Stimulated activated memory B cell treated with anti-CD40 and anti-IgM and Interleukin-4, amounts not matched to agents 10 μg/mL and 1 μg/mL and 100 μg/mL, for 72 hours (primary cell): ENCODE measurements around the gene CORO2A.
"Not testable (repeated sequence)": the region's sequence is repeated elsewhere in the genome, so short reads cannot be mapped to it uniquely, and the experiment has no call there.

Source experiments
- ATAC-seq: fragments of 150-1000 bp; cut with Tn5 transposase; 2 replicates; pipeline ENCODE4 v1.10.0; 2021
- H3K27ac Mint-ChIP-seq: one replicate; pipeline ENCODE4 v1.8.0; 2022; ENCODE audit warnings: mild to moderate bottlenecking, mixed read lengths
- H3K27me3 Mint-ChIP-seq: one replicate; pipeline ENCODE4 v1.8.0; 2022; ENCODE audit warnings: mixed read lengths
- H3K36me3 Mint-ChIP-seq: one replicate; pipeline ENCODE4 v1.8.0; 2022; ENCODE audit warnings: mixed read lengths
- H3K4me1 Mint-ChIP-seq: one replicate; pipeline ENCODE4 v1.8.0; 2022; ENCODE audit warnings: mixed read lengths
- H3K4me3 Mint-ChIP-seq: one replicate; pipeline ENCODE4 v1.8.0; 2022; ENCODE audit warnings: mild to moderate bottlenecking, moderate library complexity, mixed read lengths
- H3K9me3 Mint-ChIP-seq: one replicate; pipeline ENCODE4 v1.8.0; 2022; ENCODE audit warnings: mixed read lengths

CORO2A gene

DNA sequence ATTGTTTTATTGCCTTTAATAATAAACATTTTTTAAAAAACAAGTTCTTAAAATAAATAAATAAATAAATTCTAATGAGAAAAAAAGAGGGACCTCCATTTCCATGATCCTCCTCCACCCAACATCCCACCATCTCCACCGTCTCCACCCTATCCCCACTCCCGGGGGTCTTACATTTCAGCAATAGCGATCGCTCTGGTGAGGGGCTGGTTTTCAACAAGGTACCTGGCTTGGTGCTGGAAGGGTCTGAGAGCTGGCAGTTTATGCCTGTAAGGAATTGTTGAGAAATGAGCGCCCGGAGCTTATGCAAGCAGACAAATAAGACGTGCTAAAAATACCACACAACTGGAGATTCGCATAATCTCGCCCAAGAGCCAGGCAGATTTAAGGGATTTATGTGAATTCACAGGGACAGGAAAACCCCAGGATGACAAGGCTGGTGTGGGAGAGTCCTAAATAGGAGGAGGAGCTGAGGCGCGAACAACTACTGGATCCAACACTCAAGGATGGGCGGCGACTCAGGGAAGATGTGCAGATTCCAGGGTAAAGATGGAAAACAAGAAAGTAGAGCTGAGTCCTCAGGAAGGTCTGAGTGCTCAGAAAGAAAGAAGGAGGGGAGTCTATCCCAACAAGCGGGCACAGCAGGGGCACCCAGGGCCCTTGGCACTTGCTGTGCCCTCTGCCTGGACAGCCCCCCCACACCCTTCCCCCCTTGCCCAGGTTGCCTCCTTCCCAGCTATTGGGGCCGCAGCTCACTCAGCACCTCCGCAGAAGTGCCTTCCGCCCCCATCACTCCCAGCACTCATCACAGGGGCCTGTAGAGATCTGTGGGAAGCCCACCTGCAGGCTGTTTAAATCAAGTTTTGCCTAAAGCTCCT, 100.5 kb downstream of the CORO2A start:
- peaks cover 36% of the 10 kb centered on the region for H3K36me3 Mint-ChIP-seq
- no peak for ATAC-seq
- H3K4me1 Mint-ChIP-seq, result peaks cover 4% of the 10 kb centered on the region
- H3K4me3 Mint-ChIP-seq, result no peak overlapping the region
- no peak overlapping the region for H3K27ac Mint-ChIP-seq
- H3K9me3 Mint-ChIP-seq, result no peaks in the 10 kb centered on the region
- no peaks in the 10 kb centered on the region for H3K27me3 Mint-ChIP-seq

GRCh38 chr9:98090674-98091073, 101.8 kb downstream of the CORO2A start:
- not testable (repeated sequence) for H3K9me3 Mint-ChIP-seq, H3K4me3 Mint-ChIP-seq, ATAC-seq, H3K27ac Mint-ChIP-seq, H3K27me3 Mint-ChIP-seq
- Mint-ChIP-seq H3K36me3 (peaks cover 39% of the 10 kb centered on the region), H3K4me1 (peaks cover 17% of the 10 kb centered on the region)

- H3K9me3 Mint-ChIP-seq, result no peaks in the 10 kb centered on the region
- peaks cover 29% of the 10 kb centered on the region for H3K36me3 Mint-ChIP-seq
- peaks cover 28% of the 10 kb centered on the region for H3K4me1 Mint-ChIP-seq
- peak overlapping the region; percentile 48 for H3K27ac Mint-ChIP-seq
- peak; percentile 86 for ATAC-seq
- H3K27me3 Mint-ChIP-seq, result no peaks in the 10 kb centered on the region
- H3K4me3 Mint-ChIP-seq, result peak overlapping the region; percentile 65
These were observed 104.8 kb downstream of the CORO2A start for GRCh38 chr9:98087420-98088354.

GRCh38 chr9:98086461-98086860, 106.0 kb downstream of the CORO2A start:
- Mint-ChIP-seq H3K4me1 (peaks cover 28% of the 10 kb centered on the region), H3K27ac (peak overlapping the region; percentile 48), H3K36me3 (peaks cover 29% of the 10 kb centered on the region), H3K27me3 (no peaks in the 10 kb centered on the region), H3K4me3 (peak overlapping the region; percentile 41), H3K9me3 (no peaks in the 10 kb centered on the region)
- no peak for ATAC-seq

DNA sequence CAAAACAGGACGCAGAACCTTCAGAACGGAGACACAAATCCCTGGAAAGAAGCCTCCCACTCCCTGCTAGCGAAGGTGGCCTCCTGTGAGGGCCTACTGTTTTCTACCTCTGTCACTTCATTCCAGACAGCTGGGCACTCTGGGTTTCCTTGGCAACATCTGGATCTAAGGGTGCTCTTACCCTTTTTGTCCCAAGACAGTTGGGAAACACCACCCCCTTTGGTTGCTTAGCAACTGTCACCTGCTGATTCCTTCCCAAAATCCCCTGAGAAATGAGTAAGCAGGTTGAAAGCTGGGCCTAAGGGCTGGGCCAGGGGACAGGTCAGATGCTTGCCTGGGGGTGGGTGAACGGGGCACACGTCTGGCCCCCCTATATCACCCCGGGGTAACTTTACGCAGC, 106.5 kb downstream of the CORO2A start:
- peaks cover 29% of the 10 kb centered on the region for H3K36me3 Mint-ChIP-seq
- H3K4me1 Mint-ChIP-seq, result peaks cover 28% of the 10 kb centered on the region
- no peaks in the 10 kb centered on the region for H3K9me3 Mint-ChIP-seq
- ATAC-seq, result no peak
- peak overlapping the region; percentile 48 for H3K27ac Mint-ChIP-seq
- H3K4me3 Mint-ChIP-seq, result no peak overlapping the region
- H3K27me3 Mint-ChIP-seq, result no peaks in the 10 kb centered on the region

GRCh38 chr9:98085058-98085457, 107.4 kb downstream of the CORO2A start:
- no peaks in the 10 kb centered on the region for H3K9me3 Mint-ChIP-seq
- no peak for ATAC-seq
- H3K36me3 Mint-ChIP-seq, result peaks cover 27% of the 10 kb centered on the region
- H3K27ac Mint-ChIP-seq, result peak overlapping the region; percentile 48
- H3K27me3 Mint-ChIP-seq, result no peaks in the 10 kb centered on the region
- peaks cover 28% of the 10 kb centered on the region for H3K4me1 Mint-ChIP-seq
- H3K4me3 Mint-ChIP-seq, result no peak overlapping the region

DNA sequence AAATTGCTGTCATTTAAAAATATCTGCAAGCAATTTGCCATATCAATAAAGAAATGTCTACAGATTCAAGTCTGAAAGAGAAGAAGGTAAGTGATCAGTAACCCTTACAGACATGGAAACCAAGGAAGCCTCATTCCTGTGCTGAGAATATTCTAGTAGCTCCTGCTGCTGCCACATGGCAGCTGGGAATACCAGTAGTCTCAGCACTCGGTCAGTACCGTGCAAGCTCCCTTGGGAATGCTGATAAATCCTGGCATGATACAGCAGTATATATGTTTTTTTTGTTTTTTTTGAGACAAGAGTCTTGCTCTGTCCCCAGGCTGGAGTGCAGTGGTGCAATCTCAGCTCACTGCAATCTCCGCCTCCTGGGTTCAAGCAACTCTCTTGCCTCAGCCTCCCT, 108.0 kb downstream of the CORO2A start:
- Mint-ChIP-seq H3K4me3 (no peak overlapping the region), H3K9me3 (no peaks in the 10 kb centered on the region), H3K4me1 (peaks cover 28% of the 10 kb centered on the region), H3K27me3 (no peaks in the 10 kb centered on the region), H3K36me3 (peaks cover 25% of the 10 kb centered on the region), H3K27ac (peak overlapping the region; percentile 50)
- ATAC-seq, result no peak

GRCh38 chr9:98083566-98084183, 108.8 kb downstream of the CORO2A start:
- ATAC-seq, result no peak
- H3K9me3 Mint-ChIP-seq, result no peaks in the 10 kb centered on the region
- H3K36me3 Mint-ChIP-seq, result peaks cover 25% of the 10 kb centered on the region
- no peak overlapping the region for H3K4me3 Mint-ChIP-seq
- H3K4me1 Mint-ChIP-seq, result peaks cover 28% of the 10 kb centered on the region
- no peaks in the 10 kb centered on the region for H3K27me3 Mint-ChIP-seq
- H3K27ac Mint-ChIP-seq, result peak overlapping the region; percentile 50

DNA sequence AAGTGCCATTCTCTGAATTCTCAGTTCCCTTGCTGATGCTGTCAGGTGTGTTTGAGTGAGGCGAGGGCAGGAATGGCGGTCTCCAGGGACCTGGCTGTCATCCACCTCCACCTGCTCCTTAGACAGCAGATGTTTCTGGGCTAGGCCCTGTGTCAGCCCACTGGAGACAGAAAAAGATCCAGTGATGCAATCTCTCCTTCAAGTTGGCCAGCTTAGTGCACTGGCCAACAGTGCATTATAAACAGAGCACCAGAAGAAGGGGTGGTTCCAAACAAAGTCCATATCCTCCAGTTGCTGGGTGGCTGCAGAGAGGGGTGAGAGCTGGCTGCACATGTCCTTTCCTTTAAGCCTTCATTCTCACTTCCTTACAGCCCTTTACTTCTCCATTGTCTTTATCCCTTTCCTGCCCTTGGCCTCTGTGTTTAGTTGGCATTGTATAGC, 109.4 kb downstream of the CORO2A start:
- H3K9me3 Mint-ChIP-seq, result no peaks in the 10 kb centered on the region
- peak overlapping the region; percentile 50 for H3K27ac Mint-ChIP-seq
- no peak overlapping the region for H3K4me3 Mint-ChIP-seq
- no peaks in the 10 kb centered on the region for H3K27me3 Mint-ChIP-seq
- ATAC-seq, result no peak
- peaks cover 28% of the 10 kb centered on the region for H3K4me1 Mint-ChIP-seq
- peaks cover 27% of the 10 kb centered on the region for H3K36me3 Mint-ChIP-seq

DNA sequence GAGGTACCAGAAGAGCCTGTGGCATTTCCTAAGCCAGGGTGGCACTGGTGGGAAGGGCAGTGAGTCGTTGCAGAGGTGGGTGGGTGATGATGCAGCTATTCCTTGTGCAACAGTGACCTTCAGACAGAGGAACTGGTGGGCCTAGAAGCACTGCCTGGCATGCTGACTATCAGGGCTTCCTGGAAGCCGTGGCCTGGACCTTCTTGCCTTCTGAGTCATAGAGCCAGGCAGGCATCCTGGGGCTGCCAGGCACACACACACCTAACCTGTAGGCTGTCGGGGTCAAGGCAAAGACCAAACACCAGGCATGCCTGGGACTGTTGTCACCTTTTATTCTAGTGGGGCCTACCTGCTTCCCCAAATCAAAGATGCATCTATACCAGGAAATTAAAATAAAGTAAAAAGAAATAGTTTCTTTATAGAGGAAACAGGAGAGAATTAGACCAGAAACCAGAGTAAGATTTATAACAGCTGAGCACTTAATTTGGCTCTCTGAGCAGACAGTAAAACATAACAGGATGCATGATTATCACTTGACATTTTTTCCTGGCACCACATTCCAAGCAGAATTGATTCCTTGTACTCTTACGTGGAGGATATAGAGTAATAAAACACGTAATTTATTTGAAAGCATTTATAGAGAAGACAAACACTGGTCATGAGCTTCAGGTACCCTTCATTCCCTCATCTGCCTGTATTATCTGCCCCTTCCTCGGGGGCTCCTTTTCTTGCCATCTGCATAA, 110.8 kb downstream of the CORO2A start:
- peaks cover 28% of the 10 kb centered on the region for H3K36me3 Mint-ChIP-seq
- H3K9me3 Mint-ChIP-seq, result no peaks in the 10 kb centered on the region
- no peak overlapping the region for H3K4me3 Mint-ChIP-seq
- H3K4me1 Mint-ChIP-seq, result peaks cover 21% of the 10 kb centered on the region
- H3K27ac Mint-ChIP-seq, result no peak overlapping the region
- H3K27me3 Mint-ChIP-seq, result no peaks in the 10 kb centered on the region
- no peak for ATAC-seq

GRCh38 chr9:98080780-98081179, 111.7 kb downstream of the CORO2A start:
- Mint-ChIP-seq H3K27ac (no peak overlapping the region), H3K27me3 (no peaks in the 10 kb centered on the region), H3K4me3 (no peak overlapping the region), H3K9me3 (no peaks in the 10 kb centered on the region), H3K36me3 (peaks cover 22% of the 10 kb centered on the region), H3K4me1 (peaks cover 12% of the 10 kb centered on the region)
- no peak for ATAC-seq

GRCh38 chr9:98080326-98080725, 112.1 kb downstream of the CORO2A start:
- Mint-ChIP-seq H3K27me3 (no peaks in the 10 kb centered on the region), H3K4me3 (no peak overlapping the region), H3K36me3 (peaks cover 22% of the 10 kb centered on the region), H3K4me1 (peaks cover 12% of the 10 kb centered on the region), H3K9me3 (no peaks in the 10 kb centered on the region), H3K27ac (no peak overlapping the region)
- no peak for ATAC-seq

DNA sequence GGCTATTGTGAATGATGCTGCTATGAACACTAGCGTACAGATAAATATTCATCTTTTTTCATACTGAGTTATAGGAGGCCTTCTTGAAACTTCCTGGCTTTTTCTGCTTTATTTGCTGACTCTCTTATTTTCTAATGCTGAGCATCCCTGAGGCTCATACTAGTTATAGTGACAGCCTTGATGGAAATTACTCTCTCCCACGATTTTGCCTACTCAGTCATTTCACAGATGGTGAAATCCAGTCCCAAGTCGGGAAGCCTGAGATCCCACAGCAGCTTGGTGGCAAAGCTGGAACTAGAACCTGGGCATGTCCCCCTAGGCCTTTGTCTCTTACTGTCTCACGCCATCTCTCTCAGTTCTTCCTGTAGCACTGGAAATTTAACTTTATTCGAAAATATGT, 113.5 kb downstream of the CORO2A start:
- H3K4me1 Mint-ChIP-seq, result peaks cover 23% of the 10 kb centered on the region
- no peak overlapping the region for H3K4me3 Mint-ChIP-seq
- no peaks in the 10 kb centered on the region for H3K27me3 Mint-ChIP-seq
- no peak for ATAC-seq
- H3K27ac Mint-ChIP-seq, result no peak overlapping the region
- H3K9me3 Mint-ChIP-seq, result no peaks in the 10 kb centered on the region
- peaks cover 19% of the 10 kb centered on the region for H3K36me3 Mint-ChIP-seq

- not testable (repeated sequence) for H3K36me3 Mint-ChIP-seq
These were observed 115.9 kb downstream of the CORO2A start for GRCh38 chr9:98076514-98076890.

More at GRCh38 chr9:98076514-98076890, 115.9 kb downstream of the CORO2A start:
- H3K27me3 Mint-ChIP-seq, ATAC-seq, H3K4me3 Mint-ChIP-seq, H3K9me3 Mint-ChIP-seq: not testable (repeated sequence)
- H3K27ac Mint-ChIP-seq, result peak overlapping the region; percentile 36
- H3K4me1 Mint-ChIP-seq, result peaks cover 17% of the 10 kb centered on the region
